ENCODE results near the gene CDH13. TPM values are rescaled to one million over a fixed set of nuclear protein-coding genes. Genes with fewer than 3 reads are reported as not detected.

The CDH13 gene
- total RNA-seq, 2 donors from 2014 or later: 228 to 280 TPM

DNA sequence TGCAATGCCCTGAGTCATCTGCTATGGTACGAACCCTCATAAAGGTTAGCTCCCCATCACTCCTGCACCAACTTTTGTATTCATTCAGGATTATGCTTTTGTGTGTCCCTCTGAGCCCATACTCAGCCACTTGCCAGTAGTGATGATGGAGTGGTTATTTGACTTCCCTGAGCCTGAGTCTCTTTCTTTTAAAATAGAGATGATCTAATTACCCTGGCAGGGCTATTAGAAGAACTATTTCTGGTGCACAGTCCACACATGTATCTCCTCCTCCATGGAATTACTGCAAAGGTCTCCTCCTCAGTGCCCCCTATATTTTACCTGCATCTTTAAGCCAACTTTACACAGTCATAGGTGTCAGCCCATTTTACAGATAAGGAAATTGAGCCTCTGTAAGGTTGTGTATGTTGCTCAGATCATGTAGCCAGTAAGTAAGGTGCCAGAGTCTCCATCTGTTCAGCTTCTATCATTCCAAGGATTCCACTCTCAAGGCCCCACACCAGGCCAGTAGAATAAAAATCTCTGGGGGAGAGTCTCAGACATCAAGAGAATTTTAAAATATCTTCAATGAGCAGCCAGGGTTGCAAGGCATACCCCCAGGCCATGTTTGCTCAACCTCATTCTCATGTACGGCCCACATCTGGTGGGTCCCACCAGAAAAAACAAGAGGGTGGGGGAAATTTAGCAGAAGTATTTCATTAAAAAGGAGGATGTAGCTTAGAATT, 847.3 kb downstream of the CDH13 start:
- Histone ChIP-seq H3K4me1 (ENCODE audit: control insufficient read depth in 1 of 2, low read depth in 2 of 2) (peaks cover 0 to 8% of the 10 kb centered on the region in 2 donors), H3K9me3 (no peaks in the 10 kb centered on the region), H3K36me3 (no peaks in the 10 kb centered on the region), H3K27me3 (replicated peaks; ENCODE audit: insufficient read depth) (no peaks in the 10 kb centered on the region), H3K27ac (no peak overlapping the region), H3K4me3 (no peak overlapping the region)
- no peak for ATAC-seq (ENCODE audit: insufficient number of reproducible peaks, low FRiP score, low read depth)
- TF ChIP-seq, protein P1, sequence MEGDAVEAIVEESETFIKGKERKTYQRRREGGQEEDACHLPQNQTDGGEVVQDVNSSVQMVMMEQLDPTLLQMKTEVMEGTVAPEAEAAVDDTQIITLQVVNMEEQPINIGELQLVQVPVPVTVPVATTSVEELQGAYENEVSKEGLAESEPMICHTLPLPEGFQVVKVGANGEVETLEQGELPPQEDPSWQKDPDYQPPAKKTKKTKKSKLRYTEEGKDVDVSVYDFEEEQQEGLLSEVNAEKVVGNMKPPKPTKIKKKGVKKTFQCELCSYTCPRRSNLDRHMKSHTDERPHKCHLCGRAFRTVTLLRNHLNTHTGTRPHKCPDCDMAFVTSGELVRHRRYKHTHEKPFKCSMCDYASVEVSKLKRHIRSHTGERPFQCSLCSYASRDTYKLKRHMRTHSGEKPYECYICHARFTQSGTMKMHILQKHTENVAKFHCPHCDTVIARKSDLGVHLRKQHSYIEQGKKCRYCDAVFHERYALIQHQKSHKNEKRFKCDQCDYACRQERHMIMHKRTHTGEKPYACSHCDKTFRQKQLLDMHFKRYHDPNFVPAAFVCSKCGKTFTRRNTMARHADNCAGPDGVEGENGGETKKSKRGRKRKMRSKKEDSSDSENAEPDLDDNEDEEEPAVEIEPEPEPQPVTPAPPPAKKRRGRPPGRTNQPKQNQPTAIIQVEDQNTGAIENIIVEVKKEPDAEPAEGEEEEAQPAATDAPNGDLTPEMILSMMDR (IDR thresholded peaks at IDR 0.05): no peak
- no peak for DNase-seq (ENCODE audit: low spot score)

DNA sequence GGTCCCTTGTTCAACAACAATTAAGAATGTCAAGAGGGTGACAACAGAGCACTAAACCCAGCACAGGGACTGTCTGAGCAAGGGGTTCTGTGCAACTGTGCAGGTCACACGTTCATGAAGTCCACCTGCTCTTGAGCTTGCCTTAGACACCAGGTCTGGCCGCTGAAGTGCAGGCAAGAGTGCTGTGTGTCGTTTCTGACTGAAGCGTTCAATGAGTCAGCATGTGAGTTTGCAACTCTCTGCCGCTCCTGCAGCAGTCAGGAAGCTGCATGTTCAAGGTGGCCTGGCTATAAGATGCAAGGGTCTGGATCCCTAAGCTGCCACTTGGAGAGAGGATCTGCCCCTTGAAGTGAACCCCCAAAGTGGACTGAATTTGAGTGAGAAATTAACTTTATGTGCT, 848.3 kb downstream of the CDH13 start:
- Histone ChIP-seq H3K4me3 (no peak overlapping the region), H3K4me1 (ENCODE audit: control insufficient read depth in 1 of 2, low read depth in 2 of 2) (peaks cover 0 to 8% of the 10 kb centered on the region in 2 donors), H3K27me3 (replicated peaks; ENCODE audit: insufficient read depth) (no peaks in the 10 kb centered on the region), H3K27ac (no peak overlapping the region), H3K36me3 (no peaks in the 10 kb centered on the region), H3K9me3 (no peaks in the 10 kb centered on the region)
- TF ChIP-seq, protein P1 (IDR thresholded peaks at IDR 0.05): no peak
- DNase-seq (ENCODE audit: low spot score) (no peak), ATAC-seq (ENCODE audit: insufficient number of reproducible peaks, low FRiP score, low read depth) (no peak)

GRCh38 chr16:83481589-83481988, 854.8 kb downstream of the CDH13 start:
- DNase-seq (ENCODE audit: low spot score) (no peak), ATAC-seq (ENCODE audit: insufficient number of reproducible peaks, low FRiP score, low read depth) (no peak)
- no peaks in the 10 kb centered on the region for H3K4me1 ChIP-seq (ENCODE audit: control insufficient read depth in 1 of 2, low read depth in 2 of 2)
- no peak overlapping the region for H3K27ac ChIP-seq
- no peak overlapping the region for H3K4me3 ChIP-seq
- H3K27me3 ChIP-seq (replicated peaks; ENCODE audit: insufficient read depth): no peaks in the 10 kb centered on the region
- no peaks in the 10 kb centered on the region for H3K9me3 ChIP-seq
- TF ChIP-seq, protein P1 (IDR thresholded peaks at IDR 0.05): no peak
- no peaks in the 10 kb centered on the region for H3K36me3 ChIP-seq

- peaks cover 5% of the 10 kb centered on the region for H3K36me3 ChIP-seq
- no peak overlapping the region for H3K4me3 ChIP-seq
- no peak overlapping the region for H3K27ac ChIP-seq
- TF ChIP-seq, protein P1 (IDR thresholded peaks at IDR 0.05): no peak
- H3K9me3 ChIP-seq: no peaks in the 10 kb centered on the region
- no peaks in the 10 kb centered on the region for H3K27me3 ChIP-seq (replicated peaks; ENCODE audit: insufficient read depth)
- ATAC-seq (ENCODE audit: insufficient number of reproducible peaks, low FRiP score, low read depth): no peak
- no peak for DNase-seq (ENCODE audit: low spot score)
- H3K4me1 ChIP-seq (ENCODE audit: control insufficient read depth in 1 of 2, low read depth in 2 of 2): no peaks in the 10 kb centered on the region
Measured at GRCh38 chr16:83482545-83483162, 855.9 kb downstream of the CDH13 start.

GRCh38 chr16:83490073-83490472, 863.3 kb downstream of the CDH13 start:
- Histone ChIP-seq H3K27me3 (replicated peaks; ENCODE audit: insufficient read depth) (no peaks in the 10 kb centered on the region), H3K4me1 (ENCODE audit: control insufficient read depth in 1 of 2, low read depth in 2 of 2) (peaks cover 0 to 4% of the 10 kb centered on the region in 2 donors), H3K9me3 (no peaks in the 10 kb centered on the region), H3K27ac (no peak overlapping the region), H3K36me3 (peaks cover 5% of the 10 kb centered on the region), H3K4me3 (no peak overlapping the region)
- DNase-seq (ENCODE audit: low spot score) (no peak), ATAC-seq (ENCODE audit: insufficient number of reproducible peaks, low FRiP score, low read depth) (no peak)
- TF ChIP-seq, protein P1 (IDR thresholded peaks at IDR 0.05): no peak
